ENCODE data around the gene ZNF407.

- TF ChIP-seq CTCF (IDR thresholded peaks at IDR 0.05; ENCODE audit: low read length): no peak
- no peak for TF ChIP-seq EZH2 (optimal IDR thresholded peaks at IDR 0.05; ENCODE audit: low read depth, low read length)
Measured at GRCh38 chr18:74689251-74689650, 91.6 kb downstream of the ZNF407 start.

Measured in MM.1S (cell line).